ENCODE measurements around the gene CRHR1. TPM values are rescaled to one million over a fixed set of nuclear protein-coding genes. Genes with fewer than 3 reads are reported as not detected.
"Not testable (repeated sequence)": the region's sequence is repeated elsewhere in the genome, so short reads cannot be mapped to it uniquely, and the experiment has no call there.

The CRHR1 gene
- polyA plus RNA-seq (ENCODE audit: insufficient read length in 4 of 4) = 1 to 10 TPM in 1 of 4 donors, under 1 TPM in 3; 0.14 to 1.6 (median 0.45) TPM

- DNase-seq (ENCODE audit: low read depth in 4 of 4, low spot score in 3 of 4) = no peak
Measured at GRCh38 chr17:45784293-45784740, at the start of gene CRHR1. TSS of gene CRHR1 (plus strand) at chr17:45784320. CDS start at chr17:45784545, 225 bp downstream.

GRCh38 chr17:45734598-45734997 is 49.5 kb upstream of the CRHR1 start:
- DNase-seq (ENCODE audit: low read depth in 4 of 4, low spot score in 3 of 4) = no peak

GRCh38 chr17:45735488-45735887 is 48.6 kb upstream of the CRHR1 start:
- DNase-seq (ENCODE audit: low read depth in 4 of 4, low spot score in 3 of 4) = no peak

- no peak for DNase-seq (ENCODE audit: low read depth in 4 of 4, low spot score in 3 of 4)
Measured at GRCh38 chr17:45739786-45740185, 44.3 kb upstream of the CRHR1 start.

- DNase-seq (ENCODE audit: low read depth in 4 of 4, low spot score in 3 of 4) = peak in 1 of 4 donors; percentile 7
Measured at GRCh38 chr17:45740553-45741330, 43.4 kb upstream of the CRHR1 start.

GRCh38 chr17:45742251-45742650 is 41.9 kb upstream of the CRHR1 start:
- peak in 1 of 4 donors; percentile 3 for DNase-seq (ENCODE audit: low read depth in 4 of 4, low spot score in 3 of 4)

- DNase-seq (ENCODE audit: low read depth in 4 of 4, low spot score in 3 of 4) = no peak
Measured at GRCh38 chr17:45743626-45744326, 40.3 kb upstream of the CRHR1 start.

GRCh38 chr17:45744826-45745225 is 39.3 kb upstream of the CRHR1 start:
- DNase-seq (ENCODE audit: low read depth in 4 of 4, low spot score in 3 of 4) = not testable (repeated sequence)

GRCh38 chr17:45745601-45746494 is 38.3 kb upstream of the CRHR1 start:
- no peak for DNase-seq (ENCODE audit: low read depth in 4 of 4, low spot score in 3 of 4)

GRCh38 chr17:45747911-45748310 is 36.2 kb upstream of the CRHR1 start:
- DNase-seq (ENCODE audit: low read depth in 4 of 4, low spot score in 3 of 4) = no peak

- DNase-seq (ENCODE audit: low read depth in 4 of 4, low spot score in 3 of 4) = no peak
Measured at GRCh38 chr17:45748731-45749310, 35.3 kb upstream of the CRHR1 start.

GRCh38 chr17:45749831-45750335 is 34.2 kb upstream of the CRHR1 start:
- DNase-seq (ENCODE audit: low read depth in 4 of 4, low spot score in 3 of 4) = no peak

GRCh38 chr17:45750779-45751440 is 33.2 kb upstream of the CRHR1 start:
- DNase-seq (ENCODE audit: low read depth in 4 of 4, low spot score in 3 of 4) = no peak

GRCh38 chr17:45751466-45751865 is 32.7 kb upstream of the CRHR1 start:
- no peak for DNase-seq (ENCODE audit: low read depth in 4 of 4, low spot score in 3 of 4)

GRCh38 chr17:45752246-45752645 is 31.9 kb upstream of the CRHR1 start:
- DNase-seq (ENCODE audit: low read depth in 4 of 4, low spot score in 3 of 4) = no peak

- DNase-seq (ENCODE audit: low read depth in 4 of 4, low spot score in 3 of 4) = no peak
Measured at GRCh38 chr17:45753645-45754225, 30.4 kb upstream of the CRHR1 start.

- DNase-seq (ENCODE audit: low read depth in 4 of 4, low spot score in 3 of 4) = no peak
Measured at GRCh38 chr17:45755050-45755449, 29.1 kb upstream of the CRHR1 start.

GRCh38 chr17:45756266-45756991 is 27.7 kb upstream of the CRHR1 start:
- peak in 1 of 4 donors; percentile 6 for DNase-seq (ENCODE audit: low read depth in 4 of 4, low spot score in 3 of 4)

Measured in right renal pelvis (tissue), 4 donors.